GM23338 (cell line): Measurements from ENCODE around the gene ATXN2. TPM values are rescaled to one million over a fixed set of nuclear protein-coding genes. Genes with fewer than 3 reads are reported as not detected.

Experiments
- ATAC-seq: fragments of 200-7000 bp; cut with Tn5 transposase; 3 replicates; pipeline ENCODE4 v1.9.1; 2020
- DNase-seq: peaks from one replicate; pipeline ENCODE4 v3.0.0-alpha.2; 2015; ENCODE audit warnings: low spot score
- H2AFZ ChIP-seq: fragments of 200-600 bp; sonication (generic); 2 replicates; pipeline ENCODE4 v1.8.0; 2016; ENCODE audit warnings: antibody characterized with exemption, mild to moderate bottlenecking, moderate library complexity
- H3F3A ChIP-seq: fragments of 200-600 bp; sonication (generic); replicated peaks from 2 replicates; pipeline ENCODE4 v1.8.0; 2017; ENCODE audit warnings: antibody characterized with exemption, mixed run types, low read depth
- H3K27ac ChIP-seq: fragments of 200-600 bp; sonication (generic); 2 replicates; pipeline ENCODE4 v1.6.1; 2016; ENCODE audit warnings: low read depth
- H3K27me3 ChIP-seq: fragments of 200-600 bp; sonication (generic); 2 replicates; pipeline ENCODE4 v1.8.0; 2016; ENCODE audit warnings: mild to moderate bottlenecking, mixed run types, moderate library complexity; ENCODE audit not compliant: insufficient read depth
- H3K36me3 ChIP-seq: fragments of 200-600 bp; sonication (generic); 2 replicates; pipeline ENCODE4 v1.8.0; 2016; ENCODE audit warnings: mild to moderate bottlenecking; ENCODE audit not compliant: insufficient read depth
- H3K4me1 ChIP-seq: fragments of 200-600 bp; sonication (generic); 2 replicates; pipeline ENCODE4 v1.8.0; 2016; ENCODE audit warnings: mild to moderate bottlenecking, moderate library complexity; ENCODE audit not compliant: insufficient read depth
- H3K4me2 ChIP-seq: fragments of 200-600 bp; sonication (generic); 2 replicates; pipeline ENCODE4 v1.7.1; 2017; ENCODE audit warnings: mixed run types
- H3K4me3 ChIP-seq: fragments of 200-600 bp; sonication (generic); 2 replicates; pipeline ENCODE4 v1.6.1; 2016; ENCODE audit warnings: mixed run types
- H3K79me2 ChIP-seq: fragments of 200-600 bp; sonication (generic); replicated peaks from 2 replicates; pipeline ENCODE4 v1.8.0; 2017; ENCODE audit warnings: mild to moderate bottlenecking; ENCODE audit not compliant: insufficient read depth
- H3K9me2 ChIP-seq: fragments of 200-600 bp; sonication (generic); 2 replicates; pipeline ENCODE4 v1.8.0; 2017; ENCODE audit not compliant: insufficient read depth
- H4K20me1 ChIP-seq: fragments of 200-600 bp; sonication (generic); replicated peaks from 2 replicates; pipeline ENCODE4 v1.8.0; 2017; ENCODE audit warnings: mild to moderate bottlenecking; ENCODE audit not compliant: insufficient read depth
- H3K27ac Mint-ChIP-seq: 2 replicates; pipeline ENCODE4 v1.8.0; 2020; ENCODE audit warnings: inconsistent platforms, mild to moderate bottlenecking, moderate library complexity, mixed read lengths
- H3K27me3 Mint-ChIP-seq: 3 replicates; pipeline ENCODE4 v1.8.0; 2022; ENCODE audit warnings: low read depth, mild to moderate bottlenecking, moderate library complexity, mixed read lengths, inconsistent platforms; ENCODE audit not compliant: insufficient read depth, poor library complexity
- H3K36me3 Mint-ChIP-seq: 3 replicates; pipeline ENCODE4 v1.8.0; 2021; ENCODE audit warnings: low read depth, mild to moderate bottlenecking, inconsistent platforms, moderate library complexity, mixed read lengths
- H3K4me1 Mint-ChIP-seq: 3 replicates; pipeline ENCODE4 v1.8.0; 2020; ENCODE audit warnings: mild to moderate bottlenecking, inconsistent platforms, mixed read lengths
- H3K4me3 Mint-ChIP-seq: 3 replicates; pipeline ENCODE4 v1.8.0; 2021; ENCODE audit warnings: moderate library complexity, mild to moderate bottlenecking, inconsistent platforms, mixed read lengths
- H3K9me3 Mint-ChIP-seq: 3 replicates; pipeline ENCODE4 v1.8.0; 2020; ENCODE audit warnings: moderate library complexity, mild to moderate bottlenecking, inconsistent platforms, mixed read lengths
- CTCF ChIP-seq, 2 experiments: fragments of 200-600 bp in 1 of 2; sonication (generic) in 1 of 2; conservative IDR thresholded peaks; 2 replicates each; pipeline versions ENCODE4 v1.5.1 to v1.6.1; 2016 to 2017; ENCODE audit warnings: antibody characterized with exemption in 2 of 2, low read depth in 2 of 2, mild to moderate bottlenecking in 2 of 2, moderate library complexity in 1 of 2
- ETS1 ChIP-seq: IDR thresholded peaks from 2 replicates; pipeline ENCODE4 v1.6.1; 2016; ENCODE audit warnings: antibody characterized with exemption
- EZH2 ChIP-seq: fragments of 200-600 bp; sonication (generic); IDR thresholded peaks from one replicate; pipeline ENCODE4 v1.8.0; 2017; ENCODE audit warnings: antibody characterized with exemption, mild to moderate bottlenecking, low read depth; ENCODE audit not compliant: unreplicated experiment
- EZH2phosphoT487 ChIP-seq: fragments of 200-600 bp; sonication (generic); IDR thresholded peaks from one replicate; pipeline ENCODE4 v1.8.1; 2018; ENCODE audit warnings: antibody characterized with exemption; ENCODE audit not compliant: unreplicated experiment
- NANOG ChIP-seq: IDR thresholded peaks from 2 replicates; pipeline ENCODE4 v1.6.1; 2016; ENCODE audit warnings: antibody characterized with exemption, borderline replicate concordance
- STAT1 ChIP-seq: IDR thresholded peaks from one replicate; pipeline ENCODE4 v1.6.1; 2016; ENCODE audit warnings: antibody characterized with exemption; ENCODE audit not compliant: unreplicated experiment
- ZNF331 ChIP-seq: fragments of 250-450 bp; sonication (Bioruptor Pico); IDR thresholded peaks from 2 replicates; pipeline ENCODE4 v1.5.0; 2020; ENCODE audit warnings: low read depth, mild to moderate bottlenecking, moderate library complexity
- ZNF462 ChIP-seq: fragments of 250-450 bp; sonication (Bioruptor Pico); IDR thresholded peaks from 2 replicates; pipeline ENCODE4 v1.5.0; 2020; ENCODE audit warnings: mild to moderate bottlenecking, moderate library complexity
- polyA plus RNA-seq: library from polyadenylated mRNA; unstranded; fragments of >200 nt; fragmentation: Nextera tagmentation; extraction: Ambion mirVana; gene quantifications from 2 replicates; pipeline ENCODE4 v1.2.1, GENCODE V29; 2016
- total RNA-seq: library from RNA; depleted of rRNA; stranded (reverse); fragments of >200 nt; shearing (Covaris generic); gene quantifications from 2 replicates; pipeline ENCODE4 v1.2.3, GENCODE V29; 2014

The ATXN2 gene
- total and polyA plus RNA-seq, 2 experiments from 2014 or later: 44.8 to 59.5 TPM

- peak overlapping the region; percentile 26; the same call in 1 of the 2 replicates for H3K27ac Mint-ChIP-seq
- Histone ChIP-seq H3F3A (no peaks in the 10 kb centered on the region), H3K27ac (no peak overlapping the region), H2AFZ (no peak overlapping the region), H3K79me2 (no peaks in the 10 kb centered on the region), H3K36me3 (peaks cover 34% of the 10 kb centered on the region), H3K9me2 (no peaks in the 10 kb centered on the region), H3K27me3 (no peaks in the 10 kb centered on the region), H4K20me1 (no peaks in the 10 kb centered on the region; the same call in 1 of the 2 replicates), H3K4me3 (no peak overlapping the region), H3K4me2 (no peak overlapping the region), H3K4me1 (no peaks in the 10 kb centered on the region)
- peaks cover 57% of the 10 kb centered on the region for H3K36me3 Mint-ChIP-seq
- ATAC-seq: no peak
- DNase-seq: no peak
- peaks cover 2% of the 10 kb centered on the region for H3K27me3 Mint-ChIP-seq
- H3K9me3 Mint-ChIP-seq: peaks cover 6% of the 10 kb centered on the region; the same call in 1 of the 3 replicates
- H3K4me1 Mint-ChIP-seq: no peaks in the 10 kb centered on the region
- H3K4me3 Mint-ChIP-seq: no peak overlapping the region
- TF ChIP-seq ETS1 (no peak), EZH2phosphoT487 (no peak), ZNF462 (CRISPR knock-in tag) (no peak), CTCF (conservative IDR thresholded peaks at IDR 0.05; ENCODE audit: low read depth in 2 of 2) (no peak), NANOG (no peak), ZNF331 (CRISPR knock-in tag) (no peak), EZH2 (no peak), STAT1 (no peak)
Observed at GRCh38 chr12:111505601-111506036, 93.5 kb downstream of the ATXN2 start.
